GM23338 (cell line): ENCODE measurements around the gene NFAT5. TPM values are rescaled to one million over a fixed set of nuclear protein-coding genes. Genes with fewer than 3 reads are reported as not detected.

Experiments used
- ATAC-seq: fragments of 200-7000 bp; cut with Tn5 transposase; 3 replicates; pipeline ENCODE4 v1.9.1; 2020
- DNase-seq: peaks from one replicate; pipeline ENCODE4 v3.0.0-alpha.2; 2015; ENCODE audit warnings: low spot score
- H2AFZ ChIP-seq: fragments of 200-600 bp; sonication (generic); 2 replicates; pipeline ENCODE4 v1.8.0; 2016; ENCODE audit warnings: antibody characterized with exemption, mild to moderate bottlenecking, moderate library complexity
- H3F3A ChIP-seq: fragments of 200-600 bp; sonication (generic); replicated peaks from 2 replicates; pipeline ENCODE4 v1.8.0; 2017; ENCODE audit warnings: antibody characterized with exemption, mixed run types, low read depth
- H3K27ac ChIP-seq: fragments of 200-600 bp; sonication (generic); 2 replicates; pipeline ENCODE4 v1.6.1; 2016; ENCODE audit warnings: low read depth
- H3K27me3 ChIP-seq: fragments of 200-600 bp; sonication (generic); 2 replicates; pipeline ENCODE4 v1.8.0; 2016; ENCODE audit warnings: mild to moderate bottlenecking, mixed run types, moderate library complexity; ENCODE audit not compliant: insufficient read depth
- H3K36me3 ChIP-seq: fragments of 200-600 bp; sonication (generic); 2 replicates; pipeline ENCODE4 v1.8.0; 2016; ENCODE audit warnings: mild to moderate bottlenecking; ENCODE audit not compliant: insufficient read depth
- H3K4me1 ChIP-seq: fragments of 200-600 bp; sonication (generic); 2 replicates; pipeline ENCODE4 v1.8.0; 2016; ENCODE audit warnings: mild to moderate bottlenecking, moderate library complexity; ENCODE audit not compliant: insufficient read depth
- H3K4me2 ChIP-seq: fragments of 200-600 bp; sonication (generic); 2 replicates; pipeline ENCODE4 v1.7.1; 2017; ENCODE audit warnings: mixed run types
- H3K4me3 ChIP-seq: fragments of 200-600 bp; sonication (generic); 2 replicates; pipeline ENCODE4 v1.6.1; 2016; ENCODE audit warnings: mixed run types
- H3K79me2 ChIP-seq: fragments of 200-600 bp; sonication (generic); replicated peaks from 2 replicates; pipeline ENCODE4 v1.8.0; 2017; ENCODE audit warnings: mild to moderate bottlenecking; ENCODE audit not compliant: insufficient read depth
- H3K9me2 ChIP-seq: fragments of 200-600 bp; sonication (generic); 2 replicates; pipeline ENCODE4 v1.8.0; 2017; ENCODE audit not compliant: insufficient read depth
- H4K20me1 ChIP-seq: fragments of 200-600 bp; sonication (generic); replicated peaks from 2 replicates; pipeline ENCODE4 v1.8.0; 2017; ENCODE audit warnings: mild to moderate bottlenecking; ENCODE audit not compliant: insufficient read depth
- H3K27ac Mint-ChIP-seq: 2 replicates; pipeline ENCODE4 v1.8.0; 2020; ENCODE audit warnings: inconsistent platforms, mild to moderate bottlenecking, moderate library complexity, mixed read lengths
- H3K27me3 Mint-ChIP-seq: 3 replicates; pipeline ENCODE4 v1.8.0; 2022; ENCODE audit warnings: low read depth, mild to moderate bottlenecking, moderate library complexity, mixed read lengths, inconsistent platforms; ENCODE audit not compliant: insufficient read depth, poor library complexity
- H3K36me3 Mint-ChIP-seq: 3 replicates; pipeline ENCODE4 v1.8.0; 2021; ENCODE audit warnings: low read depth, mild to moderate bottlenecking, inconsistent platforms, moderate library complexity, mixed read lengths
- H3K4me1 Mint-ChIP-seq: 3 replicates; pipeline ENCODE4 v1.8.0; 2020; ENCODE audit warnings: mild to moderate bottlenecking, inconsistent platforms, mixed read lengths
- H3K4me3 Mint-ChIP-seq: 3 replicates; pipeline ENCODE4 v1.8.0; 2021; ENCODE audit warnings: moderate library complexity, mild to moderate bottlenecking, inconsistent platforms, mixed read lengths
- H3K9me3 Mint-ChIP-seq: 3 replicates; pipeline ENCODE4 v1.8.0; 2020; ENCODE audit warnings: moderate library complexity, mild to moderate bottlenecking, inconsistent platforms, mixed read lengths
- CREB1 ChIP-seq: fragments of 250-450 bp; sonication (Bioruptor Pico); IDR thresholded peaks from 2 replicates; pipeline ENCODE4 v1.5.0; 2020; ENCODE audit warnings: low read depth, mild to moderate bottlenecking, moderate library complexity
- ETS1 ChIP-seq: IDR thresholded peaks from 2 replicates; pipeline ENCODE4 v1.6.1; 2016; ENCODE audit warnings: antibody characterized with exemption
- EZH2 ChIP-seq: fragments of 200-600 bp; sonication (generic); IDR thresholded peaks from one replicate; pipeline ENCODE4 v1.8.0; 2017; ENCODE audit warnings: antibody characterized with exemption, mild to moderate bottlenecking, low read depth; ENCODE audit not compliant: unreplicated experiment
- EZH2phosphoT487 ChIP-seq: fragments of 200-600 bp; sonication (generic); IDR thresholded peaks from one replicate; pipeline ENCODE4 v1.8.1; 2018; ENCODE audit warnings: antibody characterized with exemption; ENCODE audit not compliant: unreplicated experiment
- POLR2AphosphoS5 ChIP-seq: IDR thresholded peaks from 2 replicates; pipeline ENCODE4 v1.6.1; 2016; ENCODE audit warnings: antibody characterized with exemption, low read depth
- ZNF462 ChIP-seq: fragments of 250-450 bp; sonication (Bioruptor Pico); IDR thresholded peaks from 2 replicates; pipeline ENCODE4 v1.5.0; 2020; ENCODE audit warnings: mild to moderate bottlenecking, moderate library complexity
- polyA plus RNA-seq: library from polyadenylated mRNA; unstranded; fragments of >200 nt; fragmentation: Nextera tagmentation; extraction: Ambion mirVana; gene quantifications from 2 replicates; pipeline ENCODE4 v1.2.1, GENCODE V29; 2016
- total RNA-seq: library from RNA; depleted of rRNA; stranded (reverse); fragments of >200 nt; shearing (Covaris generic); gene quantifications from 2 replicates; pipeline ENCODE4 v1.2.3, GENCODE V29; 2014
- TF ChIP-seq, protein P1 (sequence below), 2 experiments: fragments of 200-600 bp in 1 of 2; sonication (generic) in 1 of 2; conservative IDR thresholded peaks; 2 replicates each; pipeline versions ENCODE4 v1.5.1 to v1.6.1; 2016 to 2017; ENCODE audit warnings: antibody characterized with exemption in 2 of 2, low read depth in 2 of 2, mild to moderate bottlenecking in 2 of 2, moderate library complexity in 1 of 2

Gene NFAT5
- total and polyA plus RNA-seq, 2 experiments from 2014 or later, result 10.6 to 27.0 TPM

GRCh38 chr16:69619514-69619913, 53.7 kb downstream of the NFAT5 start (continued):
- TF ChIP-seq ZNF462 (CRISPR knock-in tag) (no peak), EZH2phosphoT487 (no peak), ETS1 (no peak)
- TF ChIP-seq, protein P1, sequence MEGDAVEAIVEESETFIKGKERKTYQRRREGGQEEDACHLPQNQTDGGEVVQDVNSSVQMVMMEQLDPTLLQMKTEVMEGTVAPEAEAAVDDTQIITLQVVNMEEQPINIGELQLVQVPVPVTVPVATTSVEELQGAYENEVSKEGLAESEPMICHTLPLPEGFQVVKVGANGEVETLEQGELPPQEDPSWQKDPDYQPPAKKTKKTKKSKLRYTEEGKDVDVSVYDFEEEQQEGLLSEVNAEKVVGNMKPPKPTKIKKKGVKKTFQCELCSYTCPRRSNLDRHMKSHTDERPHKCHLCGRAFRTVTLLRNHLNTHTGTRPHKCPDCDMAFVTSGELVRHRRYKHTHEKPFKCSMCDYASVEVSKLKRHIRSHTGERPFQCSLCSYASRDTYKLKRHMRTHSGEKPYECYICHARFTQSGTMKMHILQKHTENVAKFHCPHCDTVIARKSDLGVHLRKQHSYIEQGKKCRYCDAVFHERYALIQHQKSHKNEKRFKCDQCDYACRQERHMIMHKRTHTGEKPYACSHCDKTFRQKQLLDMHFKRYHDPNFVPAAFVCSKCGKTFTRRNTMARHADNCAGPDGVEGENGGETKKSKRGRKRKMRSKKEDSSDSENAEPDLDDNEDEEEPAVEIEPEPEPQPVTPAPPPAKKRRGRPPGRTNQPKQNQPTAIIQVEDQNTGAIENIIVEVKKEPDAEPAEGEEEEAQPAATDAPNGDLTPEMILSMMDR (conservative IDR thresholded peaks at IDR 0.05; ENCODE audit: low read depth in 2 of 2), result no peak

DNA sequence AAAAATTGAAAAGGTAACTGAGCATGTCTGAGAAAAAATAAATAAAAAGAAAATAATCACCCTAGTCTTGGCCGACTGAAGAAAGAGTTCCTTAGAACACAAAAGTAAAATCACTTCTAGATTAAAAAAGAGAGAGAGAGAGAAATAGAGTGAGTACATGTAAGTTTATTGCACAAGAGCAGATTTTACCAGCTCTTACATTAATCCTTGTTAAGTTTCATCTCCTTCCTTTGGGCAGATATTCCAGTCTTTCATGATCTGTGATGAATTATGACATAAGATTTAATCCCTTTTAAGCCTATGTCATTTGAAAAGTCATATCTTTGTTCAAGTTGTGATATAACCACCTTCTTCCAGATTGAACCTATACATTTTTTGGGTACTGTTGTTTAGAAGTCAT, 54.8 kb downstream of the NFAT5 start:
- Histone ChIP-seq H3K9me2 (no peaks in the 10 kb centered on the region), H3K27me3 (no peaks in the 10 kb centered on the region), H3K79me2 (peaks cover 40% of the 10 kb centered on the region), H3K36me3 (peaks cover 4% of the 10 kb centered on the region; the same call in 1 of the 2 replicates), H3K4me2 (no peak overlapping the region), H4K20me1 (peaks cover 8% of the 10 kb centered on the region), H3K27ac (no peak overlapping the region), H3F3A (no peaks in the 10 kb centered on the region), H2AFZ (no peak overlapping the region), H3K4me1 (no peaks in the 10 kb centered on the region), H3K4me3 (no peak overlapping the region)
- Mint-ChIP-seq H3K27me3 (peaks cover 5% of the 10 kb centered on the region), H3K27ac (no peak overlapping the region), H3K4me3 (no peak overlapping the region), H3K36me3 (no peaks in the 10 kb centered on the region; the same call in 2 of the 3 replicates), H3K9me3 (no peaks in the 10 kb centered on the region), H3K4me1 (peaks cover 10% of the 10 kb centered on the region)
- no peak for DNase-seq
- no peak for ATAC-seq
- TF ChIP-seq CREB1 (CRISPR knock-in tag), result no peak
- TF ChIP-seq POLR2AphosphoS5, result no peak
- TF ChIP-seq EZH2, result no peak
- TF ChIP-seq EZH2phosphoT487, result no peak
